Common myeloid progenitor, CD34-positive (primary cell): ENCODE results near the gene CNTRL.
"Not testable (repeated sequence)": the region's sequence is repeated elsewhere in the genome, so short reads cannot be mapped to it uniquely, and the experiment has no call there.

Source experiments
- CTCF ChIA-PET: fragments of 350-600 bp; sonication (Branson Sonifier 250); formaldehyde crosslinking; loops from one replicate; lab custom pipeline; 2021; ENCODE audit warnings: antibody characterized with exemption; lab: Charles Lee
- POLR2A ChIA-PET: fragments of 350-600 bp; sonication (Branson Sonifier 250); formaldehyde crosslinking; loops from one replicate; lab custom pipeline; 2021; ENCODE audit warnings: antibody characterized with exemption; lab: Charles Lee
- DNase-seq, 3 donors: peaks; one replicate each; pipeline versions ENCODE4 v3.0.0 to v3.0.0-alpha.2; 2013
- H3K27ac ChIP-seq, 2 experiments: 1 replicate in 1 of 2; 2 replicates in 1 of 2; pipeline ENCODE4 v1.7.0; 2013; ENCODE audit warnings: inconsistent platforms in 2 of 2, low read length in 2 of 2, mild to moderate bottlenecking in 2 of 2, low read depth in 1 of 2, moderate library complexity in 1 of 2; ENCODE audit not compliant: severe bottlenecking in 2 of 2, insufficient read depth in 1 of 2, poor library complexity in 1 of 2
- H3K27me3 ChIP-seq, 5 experiments: replicated peaks in 2 of 5; 1 replicate in 3 of 5; 2 replicates in 2 of 5; pipeline versions ENCODE4 v1.6.1 to v1.7.0; 2013; ENCODE audit warnings: low read length in 4 of 5, mild to moderate bottlenecking in 2 of 5, moderate library complexity in 2 of 5, inconsistent platforms in 1 of 5; ENCODE audit not compliant: insufficient read depth in 5 of 5, control insufficient read depth in 4 of 5
- H3K36me3 ChIP-seq, 4 experiments: 1 replicate in 2 of 4; 2 replicates in 2 of 4; pipeline versions ENCODE4 v1.6.1 to v1.7.0; 2013; ENCODE audit warnings: low read length in 3 of 4, control low read depth in 1 of 4, mild to moderate bottlenecking in 1 of 4; ENCODE audit not compliant: control insufficient read depth in 4 of 4, insufficient read depth in 4 of 4
- H3K4me1 ChIP-seq, 4 experiments: 1 replicate in 3 of 4; 2 replicates in 1 of 4; pipeline versions ENCODE4 v1.6.1 to v1.7.1; 2013; ENCODE audit warnings: low read length in 3 of 4, mild to moderate bottlenecking in 3 of 4, control low read depth in 1 of 4, inconsistent platforms in 1 of 4, moderate library complexity in 1 of 4; ENCODE audit not compliant: control insufficient read depth in 4 of 4, insufficient read depth in 4 of 4; ENCODE audit errors: control extremely low read depth in 1 of 4
- H3K4me3 ChIP-seq, 7 experiments: 1 replicate in 4 of 7; 2 replicates in 3 of 7; pipeline versions ENCODE4 v1.5.1 to v1.7.0; 2013; ENCODE audit warnings: mild to moderate bottlenecking in 7 of 7, low read length in 6 of 7, moderate library complexity in 6 of 7, inconsistent platforms in 2 of 7, low read depth in 2 of 7, control low read depth in 1 of 7; ENCODE audit not compliant: insufficient read depth in 4 of 7, control insufficient read depth in 1 of 7; ENCODE audit errors: extremely low read depth in 1 of 7
- H3K9me3 ChIP-seq, 5 experiments: 1 replicate in 4 of 5; 2 replicates in 1 of 5; pipeline versions ENCODE4 v1.6.1 to v1.7.1; 2013; ENCODE audit warnings: low read length in 4 of 5, mild to moderate bottlenecking in 2 of 5, inconsistent platforms in 1 of 5, low read depth in 1 of 5, moderate library complexity in 1 of 5; ENCODE audit not compliant: control insufficient read depth in 4 of 5, insufficient read depth in 2 of 5; ENCODE audit errors: control extremely low read depth in 1 of 5
- WGBS: methylation state at CpG from one replicate; pipeline ENCODE4 v1.1.5; 2013; ENCODE audit not compliant: insufficient coverage; 5-methylcytosine and 5-hydroxymethylcytosine counted together

The CNTRL gene

GRCh38 chr9:121035717-121036116 is 39.0 kb upstream of the CNTRL start:
- H3K27me3 ChIP-seq, DNase-seq, H3K9me3 ChIP-seq, H3K36me3 ChIP-seq, POLR2A ChIA-PET, H3K27ac ChIP-seq, H3K4me1 ChIP-seq, H3K4me3 ChIP-seq: not testable (repeated sequence)
- CTCF ChIA-PET: interaction anchor here (0.9 to 3.0 kb wide), 4 partner anchors 12 to 55 kb away, joined by 3 to 12 read pairs (median 5); no protein-coding TSS in a partner anchor

- H3K27ac ChIP-seq: no peak overlapping the region
- H3K4me1 ChIP-seq: no peaks in the 10 kb centered on the region
- H3K4me3 ChIP-seq: no peak overlapping the region
- no peaks in the 10 kb centered on the region for H3K9me3 ChIP-seq
- no peak for DNase-seq
- WGBS: 100% methylated on average over 2 of the region's 2 CpGs
- ChIA-PET CTCF (interaction anchor here (0.8 to 1.6 kb wide), 2 partner anchors 13 to 15 kb away, joined by 3 to 4 read pairs; no protein-coding TSS in a partner anchor), POLR2A (no interaction called here)
- no peaks in the 10 kb centered on the region for H3K36me3 ChIP-seq
- no peaks in the 10 kb centered on the region for H3K27me3 ChIP-seq
Measured at GRCh38 chr9:121038362-121038761, 36.4 kb upstream of the CNTRL start.

GRCh38 chr9:121038804-121039203 is 36.0 kb upstream of the CNTRL start:
- Histone ChIP-seq H3K27ac (no peak overlapping the region), H3K36me3 (no peaks in the 10 kb centered on the region), H3K27me3 (no peaks in the 10 kb centered on the region), H3K4me1 (no peaks in the 10 kb centered on the region), H3K4me3 (no peak overlapping the region), H3K9me3 (no peaks in the 10 kb centered on the region)
- ChIA-PET CTCF (interaction anchor here (0.8 to 1.6 kb wide), 2 partner anchors 12 to 15 kb away, joined by 3 to 4 read pairs; no protein-coding TSS in a partner anchor), POLR2A (no interaction called here)
- DNase-seq: no peak

- Histone ChIP-seq H3K27ac (no peak overlapping the region), H3K9me3 (no peaks in the 10 kb centered on the region), H3K36me3 (no peaks in the 10 kb centered on the region), H3K4me3 (no peak overlapping the region), H3K4me1 (no peaks in the 10 kb centered on the region), H3K27me3 (no peaks in the 10 kb centered on the region)
- no peak for DNase-seq
- POLR2A ChIA-PET: interaction anchor here (0.6 kb wide), 1 partner anchor 292 kb away, joined by 3 read pairs; no protein-coding TSS in a partner anchor
- CTCF ChIA-PET: interaction anchor here (1.4 to 1.6 kb wide), 2 partner anchors 9 to 10 kb away, joined by 3 to 6 read pairs; no protein-coding TSS in a partner anchor
- no CpG with 5 or more reads among the region's 2 CpGs for WGBS
Measured at GRCh38 chr9:121048175-121048574, 26.6 kb upstream of the CNTRL start.

- no peaks in the 10 kb centered on the region for H3K4me1 ChIP-seq
- no peak overlapping the region for H3K27ac ChIP-seq
- no peaks in the 10 kb centered on the region for H3K36me3 ChIP-seq
- POLR2A ChIA-PET: no interaction called here
- no peaks in the 10 kb centered on the region for H3K27me3 ChIP-seq
- no peak overlapping the region for H3K4me3 ChIP-seq
- CTCF ChIA-PET: interaction anchor here (1.4 to 1.6 kb wide), 3 partner anchors 8 to 67 kb away, joined by 3 to 6 read pairs (median 3); no protein-coding TSS in a partner anchor
- DNase-seq: no peak
- H3K9me3 ChIP-seq: no peaks in the 10 kb centered on the region
Measured at GRCh38 chr9:121048618-121049017, 26.1 kb upstream of the CNTRL start.

- H3K9me3 ChIP-seq: no peaks in the 10 kb centered on the region
- H3K27ac ChIP-seq: no peak within 1 kb of the TSS
Measured at GRCh38 chr9:121050128-121050988, 24.4 kb upstream of the CNTRL start, which contains the start of gene C5. Gene C5 (minus strand): TSS chr9:121050275. CDS start chr9:121050246, 29 bp downstream.

GRCh38 chr9:121053544-121053943 is 21.2 kb upstream of the CNTRL start:
- H3K27me3 ChIP-seq: no peaks in the 10 kb centered on the region
- 71% methylated on average over 2 of the region's 4 CpGs for WGBS
- ChIA-PET CTCF (no interaction called here), POLR2A (no interaction called here)
- H3K27ac ChIP-seq: no peak overlapping the region
- no peak for DNase-seq
- no peak overlapping the region for H3K4me3 ChIP-seq
- H3K4me1 ChIP-seq: no peaks in the 10 kb centered on the region
- H3K36me3 ChIP-seq: peaks cover 0 to 5% (median 1%) of the 10 kb centered on the region in 4 experiments
- no peaks in the 10 kb centered on the region for H3K9me3 ChIP-seq

More at GRCh38 chr9:121050128-121050988, 24.4 kb upstream of the CNTRL start, which contains the start of gene C5:
- CTCF ChIA-PET: interaction anchor here (0.6 to 1.7 kb wide), 8 partner anchors 9 to 69 kb away, joined by 3 to 8 read pairs (median 3); no protein-coding TSS in a partner anchor
- POLR2A ChIA-PET: no interaction called here
- no peak within 1 kb of the TSS for H3K4me3 ChIP-seq
- H3K36me3 ChIP-seq: peaks cover 0 to 5% (median 0%) of the 10 kb centered on the region in 4 experiments
- 95% methylated on average over 3 of the region's 6 CpGs for WGBS
- H3K27me3 ChIP-seq: no peaks in the 10 kb centered on the region
- DNase-seq: no peak
- H3K4me1 ChIP-seq: no peaks in the 10 kb centered on the region
